Stimulated activated CD8-positive, alpha-beta memory T cell treated with anti-CD3 and anti-CD28 coated beads, Interleukin-2, amount 100 ng/mL, for 1 hour (primary cell): ENCODE measurements around the gene PRKCZ.
"Not testable (repeated sequence)": the region's sequence is repeated elsewhere in the genome, so short reads cannot be mapped to it uniquely, and the experiment has no call there.

Experiments
- DNase-seq, 2 donors: peaks; one replicate each; pipeline ENCODE4 v3.0.0-alpha.2; 2020; ENCODE audit warnings: low read depth in 2 of 2

Gene PRKCZ

DNA sequence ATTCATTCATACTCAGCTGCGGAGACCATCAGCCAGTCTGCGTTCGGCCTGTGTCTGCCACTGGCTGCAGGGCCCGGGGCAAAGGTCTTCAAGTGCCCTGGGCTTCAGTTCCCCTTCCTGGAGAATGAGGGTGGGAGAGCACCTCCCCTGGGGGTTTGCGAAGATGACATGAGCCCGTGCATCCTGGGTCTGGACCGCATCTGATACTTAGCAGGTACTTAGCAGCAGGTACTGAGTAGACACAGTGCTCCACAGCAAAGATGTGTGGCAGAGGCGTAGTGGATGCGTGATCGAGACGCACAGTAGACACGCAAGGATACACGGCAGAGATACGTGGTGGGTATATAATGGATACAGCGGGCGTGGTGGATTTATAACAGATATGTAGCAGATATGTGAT lies 51.3 kb downstream of the PRKCZ start:
- no peak for DNase-seq

DNA sequence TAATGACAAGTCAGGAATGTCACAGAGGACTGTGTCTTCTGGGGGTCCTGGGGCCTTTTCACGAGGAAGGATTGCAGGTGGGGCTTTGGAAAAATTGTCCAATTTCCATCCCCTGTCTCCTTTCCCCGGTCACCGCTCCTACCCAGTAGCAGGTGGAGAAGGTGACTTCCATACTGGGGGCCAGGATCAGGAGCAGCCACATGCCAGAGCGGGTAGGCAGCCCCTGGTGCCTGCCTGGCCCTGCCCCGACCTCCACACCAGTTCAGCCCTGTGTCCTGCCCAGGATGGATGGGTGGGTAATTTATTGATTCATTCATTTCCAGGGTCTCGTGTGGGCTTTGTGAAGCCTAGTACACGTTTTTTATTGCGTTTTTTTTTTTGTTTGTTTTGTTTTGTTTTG lies 51.7 kb downstream of the PRKCZ start:
- no peak for DNase-seq

DNA sequence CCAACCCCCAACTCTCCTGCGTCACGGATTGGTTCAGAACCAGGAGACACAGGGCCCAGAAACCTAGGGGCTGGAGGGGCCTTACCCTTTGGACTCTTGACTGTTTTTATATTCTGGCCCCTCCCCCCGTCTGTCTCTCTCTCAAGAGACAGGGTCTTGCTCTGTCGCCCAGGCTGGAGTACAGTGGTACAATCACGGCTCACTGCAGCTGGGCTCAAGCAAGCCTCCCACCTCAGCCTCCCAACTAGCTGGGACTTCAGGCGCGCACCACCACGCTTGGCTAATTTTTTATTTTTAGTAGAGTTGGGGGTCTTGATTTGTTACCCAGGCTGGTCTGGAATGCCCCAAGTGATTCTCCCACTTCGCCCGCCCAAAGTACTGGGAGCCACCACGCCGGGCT lies 52.5 kb downstream of the PRKCZ start:
- no peak for DNase-seq

DNA sequence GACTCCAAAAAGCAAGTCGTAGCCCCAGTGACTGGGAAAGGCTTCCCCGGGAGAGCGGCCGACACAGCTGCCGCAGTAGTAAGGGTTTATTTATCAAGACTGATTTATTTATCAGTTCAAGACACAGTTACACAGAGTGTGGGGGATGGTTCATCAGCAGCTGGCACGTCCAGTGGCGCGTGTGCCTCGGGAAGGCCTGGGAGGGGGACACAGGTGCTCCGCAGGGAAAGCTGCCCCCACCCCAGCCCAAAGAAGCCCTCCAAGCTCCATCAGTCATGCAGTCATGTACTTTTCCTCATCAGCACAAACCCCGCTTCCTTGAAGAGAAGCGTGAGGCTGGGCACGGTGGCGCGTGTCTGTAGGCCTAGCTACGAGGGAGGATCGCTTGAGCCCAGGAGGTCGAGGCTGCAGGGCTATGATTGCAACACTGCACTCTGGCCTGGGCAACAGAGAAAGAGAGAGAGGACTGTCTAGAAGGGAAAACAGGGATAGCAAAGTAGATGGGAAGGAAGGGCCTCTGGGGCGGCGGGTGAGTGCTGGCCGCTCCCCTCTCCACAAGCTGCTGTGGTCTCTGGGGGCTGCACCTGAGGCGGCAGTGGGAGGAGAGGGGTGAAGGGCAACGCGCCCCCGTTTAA lies 53.2 kb downstream of the PRKCZ start:
- DNase-seq: no peak

DNA sequence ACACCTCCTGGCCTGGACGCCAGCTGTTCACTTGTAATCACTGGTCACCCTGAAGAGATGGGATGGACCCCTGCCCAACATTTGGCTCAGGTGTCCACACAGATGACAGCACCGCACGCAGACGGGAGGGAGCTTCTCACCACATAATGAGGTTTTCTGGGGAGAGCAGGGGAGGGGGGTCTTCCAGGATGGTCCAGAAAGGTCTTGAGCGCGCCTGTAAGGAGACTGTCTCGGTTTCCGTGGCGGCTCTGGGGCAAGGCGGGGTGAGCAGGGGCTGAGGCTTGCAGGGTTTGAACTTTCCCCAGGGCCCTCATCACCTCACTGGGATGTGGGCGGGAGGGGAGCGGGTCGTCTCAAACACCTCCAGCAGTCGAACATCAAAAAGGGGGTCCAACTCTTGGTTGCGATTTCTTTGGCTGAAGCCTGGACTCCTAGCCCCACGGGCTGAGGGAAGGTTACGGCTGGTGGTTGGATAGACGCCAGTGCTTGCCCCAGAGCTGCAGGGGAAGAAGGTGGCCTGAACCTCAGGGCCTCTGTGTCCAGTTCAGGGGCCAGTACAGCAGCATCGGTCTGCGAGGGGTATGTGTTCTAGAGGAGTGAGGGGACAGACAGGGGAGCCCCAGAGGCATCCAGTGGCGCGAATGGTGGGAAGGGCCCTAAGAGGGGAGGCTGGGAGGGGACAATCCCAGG lies 53.8 kb downstream of the PRKCZ start:
- DNase-seq: no peak

DNA sequence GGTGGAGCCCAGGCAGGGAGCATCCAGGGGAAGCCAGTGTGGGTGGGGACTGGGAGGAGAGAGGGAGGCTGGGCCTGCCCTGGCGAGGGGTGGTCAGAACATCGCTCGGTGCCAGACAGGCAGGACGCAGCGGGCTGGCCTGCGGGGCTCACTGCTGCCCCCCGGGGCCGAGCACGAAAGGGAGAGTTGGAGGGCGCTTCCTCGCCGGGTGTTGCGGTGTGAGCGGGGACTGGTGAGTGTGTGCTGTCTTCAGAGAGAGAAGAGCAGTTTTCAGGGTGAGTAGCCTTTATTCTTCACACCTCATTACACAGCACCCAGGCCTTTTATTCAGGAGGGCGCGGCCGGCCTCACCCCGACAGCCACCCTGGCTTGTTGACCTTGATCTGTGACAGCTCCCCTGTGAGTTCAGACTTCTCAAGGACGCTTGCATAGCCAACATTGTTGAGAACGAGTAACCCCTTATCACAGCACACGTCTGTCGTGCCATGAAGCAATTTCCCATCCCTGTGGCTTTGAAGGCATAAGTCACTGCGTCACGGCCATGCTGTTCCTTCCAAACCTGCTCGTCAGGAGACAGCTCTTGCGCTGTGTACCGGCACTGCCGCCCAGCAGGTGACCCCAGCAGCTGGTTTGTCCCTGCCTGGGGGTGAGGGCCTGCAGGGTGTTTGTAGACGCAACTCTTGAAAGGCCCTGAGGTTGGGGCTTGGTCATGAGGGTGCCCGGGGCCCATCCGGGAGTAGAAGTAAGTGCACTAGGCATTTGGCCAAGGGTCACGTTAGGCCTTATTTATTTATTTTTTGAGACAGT lies 54.6 kb downstream of the PRKCZ start:
- DNase-seq: no peak

DNA sequence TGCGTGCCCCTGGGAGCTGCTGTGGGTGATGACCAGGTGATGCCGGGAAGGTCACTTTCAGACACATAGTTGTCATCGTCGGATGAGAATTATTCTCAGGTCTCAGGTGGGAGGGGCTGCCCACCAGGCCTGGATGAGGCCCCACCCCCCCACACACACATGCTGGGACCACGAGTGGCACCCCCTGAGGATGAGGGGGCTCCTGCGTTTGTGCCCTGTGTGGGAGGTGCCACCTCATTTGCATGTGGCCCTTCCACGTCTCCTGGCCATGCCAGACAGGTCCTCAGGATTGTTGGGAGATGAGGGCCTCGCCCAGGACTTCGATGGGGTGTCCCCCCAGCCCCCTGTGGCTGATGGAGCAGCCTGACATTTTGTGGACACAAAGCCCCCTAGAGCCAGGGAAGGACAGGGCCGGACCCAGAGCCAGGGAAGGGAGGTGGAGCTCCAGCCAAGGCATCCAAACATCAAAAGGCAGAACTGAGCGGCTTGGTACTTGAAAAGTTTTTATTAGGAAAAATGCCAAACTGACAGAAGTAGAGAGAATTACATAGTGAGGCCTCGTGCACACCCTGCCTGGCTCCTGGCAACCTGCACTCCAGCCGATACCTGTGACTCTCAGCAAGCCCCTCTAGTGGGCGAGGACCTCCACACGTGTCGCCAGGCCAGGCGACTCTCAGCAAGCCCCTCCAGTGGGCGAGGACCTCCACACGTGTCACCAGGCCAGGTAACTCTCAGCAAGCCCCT lies 55.7 kb downstream of the PRKCZ start:
- no peak for DNase-seq

DNA sequence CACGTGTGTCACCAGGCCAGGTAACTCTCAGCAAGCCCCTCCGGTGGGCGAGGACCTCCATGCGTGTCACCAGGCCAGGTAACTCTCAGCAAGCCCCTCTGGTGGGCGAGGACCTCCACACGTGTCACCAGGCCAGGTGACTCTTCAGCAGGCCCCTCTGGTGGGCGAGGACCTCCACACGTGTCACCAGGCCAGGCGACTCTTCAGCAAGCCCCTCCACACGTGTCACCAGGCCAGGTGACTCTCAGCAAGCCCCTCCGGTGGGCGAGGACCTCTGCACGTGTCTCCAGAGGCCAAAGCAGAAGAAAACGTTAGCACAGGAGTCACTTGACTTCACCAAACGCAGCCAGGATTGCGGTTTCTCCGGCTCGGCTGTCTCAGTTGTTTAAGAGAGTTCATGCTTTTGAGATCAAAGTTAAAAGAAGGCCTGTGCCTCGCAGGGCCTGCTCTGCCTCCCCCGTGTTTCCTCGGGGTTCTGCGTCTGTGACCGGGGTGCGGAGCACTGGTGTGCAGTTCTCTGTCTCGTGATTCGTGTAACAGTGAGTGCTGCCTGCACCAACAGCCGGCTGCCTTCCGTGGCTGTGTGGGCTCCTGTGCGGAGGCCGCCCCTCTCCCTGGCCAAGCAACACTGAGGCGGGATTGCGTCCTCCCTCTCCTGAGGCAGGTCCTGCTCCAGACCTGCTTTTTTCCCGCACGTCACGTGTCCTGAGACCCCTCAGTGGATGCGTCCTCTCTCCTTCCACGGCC lies 56.6 kb downstream of the PRKCZ start:
- DNase-seq: no peak

DNA sequence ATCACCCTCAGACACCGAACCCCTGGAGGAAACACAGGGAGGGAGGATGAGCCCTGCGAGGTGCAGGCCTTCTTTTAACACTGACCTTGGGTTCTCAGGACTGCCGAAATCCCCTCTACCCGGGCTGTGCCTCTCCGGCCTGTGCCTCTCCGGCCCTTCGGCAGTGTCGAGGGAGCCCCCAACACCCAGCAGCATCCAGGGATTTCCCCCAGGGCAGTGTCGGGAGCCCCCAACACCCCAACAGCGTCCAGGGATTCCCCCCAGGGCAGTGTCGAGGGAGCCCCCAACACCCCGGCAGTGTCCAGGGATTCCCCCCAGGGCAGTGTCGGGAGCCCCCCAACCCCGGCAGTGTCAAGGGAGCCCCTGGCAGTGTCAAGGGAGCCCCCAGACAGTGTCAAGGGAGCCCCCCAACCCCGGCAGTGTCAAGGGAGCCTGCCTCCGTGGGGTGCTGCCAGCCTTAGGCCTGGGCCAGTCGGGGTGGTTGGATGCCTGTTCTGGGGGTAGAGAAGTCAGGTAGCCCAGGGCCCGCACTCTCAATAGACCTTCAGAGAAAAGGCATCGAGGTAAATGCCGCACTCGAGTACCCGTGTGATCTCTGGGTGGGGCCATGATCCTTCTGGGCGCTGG lies 57.5 kb downstream of the PRKCZ start:
- no peak for DNase-seq

DNA sequence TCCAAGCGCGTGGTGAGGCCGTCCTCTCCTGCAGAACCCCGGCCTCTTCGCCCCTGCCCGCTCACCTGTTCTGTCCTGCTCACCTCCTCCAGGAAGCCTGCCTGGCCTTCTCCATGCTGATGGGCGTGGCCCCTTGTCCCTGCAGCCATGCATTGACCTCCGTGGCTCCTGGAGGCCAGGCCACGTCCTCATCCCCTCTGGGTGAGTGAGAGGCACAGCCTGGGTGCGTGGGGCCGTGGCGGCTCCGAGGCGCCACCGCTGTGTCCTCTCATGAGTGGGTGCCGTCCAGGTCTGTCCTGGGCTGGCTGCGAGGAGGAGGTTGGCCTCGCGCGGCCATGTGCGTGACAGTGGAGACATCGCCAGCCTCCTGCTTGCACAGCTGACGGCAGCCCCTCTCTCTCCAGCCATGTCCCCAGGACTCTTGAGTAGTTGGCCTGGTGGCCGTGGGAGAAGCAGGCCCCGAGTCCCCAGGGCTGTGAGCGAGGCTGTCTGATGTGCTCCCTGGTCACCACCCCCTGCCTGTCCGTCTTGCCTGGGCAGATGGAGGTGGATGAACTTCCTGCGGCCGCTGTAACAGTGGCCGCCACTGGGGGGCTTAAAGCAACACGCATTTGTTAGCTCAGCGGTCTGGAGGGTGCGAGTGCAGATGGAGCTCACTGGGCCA lies 58.1 kb downstream of the PRKCZ start:
- DNase-seq: no peak

DNA sequence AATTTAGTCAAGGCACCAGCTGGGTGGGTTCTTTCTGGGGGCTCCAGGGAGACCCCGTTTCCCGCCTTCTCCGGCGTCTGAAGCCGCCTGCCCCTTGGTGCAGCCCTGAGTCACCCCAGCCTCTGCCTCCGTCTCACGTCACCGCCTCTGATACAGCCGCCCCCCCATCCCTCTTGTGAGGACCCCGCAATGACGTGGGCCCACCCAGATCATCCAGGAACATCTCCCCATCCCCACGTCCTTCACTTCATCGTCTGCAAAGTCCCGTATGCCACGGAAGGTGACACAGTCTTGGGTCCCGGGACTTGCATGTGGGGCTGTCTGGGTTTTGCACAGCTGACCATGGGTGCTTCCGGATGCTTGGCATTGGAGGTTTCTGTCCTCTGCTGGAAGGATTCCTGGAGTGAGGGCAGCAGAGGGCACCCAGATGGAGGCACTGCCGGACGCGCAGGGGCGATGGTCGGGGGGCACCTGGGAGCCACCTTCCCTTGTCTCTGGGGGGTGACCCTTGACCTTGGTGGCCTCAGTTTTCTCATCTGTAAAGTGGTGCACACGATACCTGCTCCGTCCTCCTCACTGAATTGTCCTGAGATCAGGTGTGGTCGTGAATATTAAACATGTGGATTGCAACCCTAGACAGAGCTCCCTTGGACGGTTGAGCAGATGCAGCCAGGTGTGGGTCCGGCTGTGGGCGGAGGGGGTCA lies 58.8 kb downstream of the PRKCZ start:
- no peak for DNase-seq

DNA sequence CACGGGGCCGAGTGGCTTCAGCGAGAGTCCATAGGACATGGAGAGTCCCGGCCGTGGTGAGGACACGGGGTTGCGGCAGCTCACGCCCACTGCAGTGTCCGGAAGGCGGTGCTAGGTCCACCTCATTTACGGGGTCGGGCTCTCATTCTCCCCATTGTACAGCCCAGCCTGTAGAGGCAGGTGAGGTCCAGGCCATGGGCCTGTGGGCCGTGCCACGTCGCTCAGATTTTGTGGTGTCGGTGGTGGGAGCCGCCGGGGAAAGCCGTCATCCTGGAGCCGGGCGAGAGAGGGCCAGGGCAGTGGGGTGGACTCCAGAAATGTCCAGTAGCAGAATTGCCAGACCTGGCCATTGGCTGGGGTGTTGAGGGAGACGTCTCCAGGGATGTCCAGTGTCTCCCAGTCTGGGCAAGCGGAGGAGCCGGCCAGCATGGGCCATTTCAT lies 59.4 kb downstream of the PRKCZ start:
- DNase-seq: no peak

DNA sequence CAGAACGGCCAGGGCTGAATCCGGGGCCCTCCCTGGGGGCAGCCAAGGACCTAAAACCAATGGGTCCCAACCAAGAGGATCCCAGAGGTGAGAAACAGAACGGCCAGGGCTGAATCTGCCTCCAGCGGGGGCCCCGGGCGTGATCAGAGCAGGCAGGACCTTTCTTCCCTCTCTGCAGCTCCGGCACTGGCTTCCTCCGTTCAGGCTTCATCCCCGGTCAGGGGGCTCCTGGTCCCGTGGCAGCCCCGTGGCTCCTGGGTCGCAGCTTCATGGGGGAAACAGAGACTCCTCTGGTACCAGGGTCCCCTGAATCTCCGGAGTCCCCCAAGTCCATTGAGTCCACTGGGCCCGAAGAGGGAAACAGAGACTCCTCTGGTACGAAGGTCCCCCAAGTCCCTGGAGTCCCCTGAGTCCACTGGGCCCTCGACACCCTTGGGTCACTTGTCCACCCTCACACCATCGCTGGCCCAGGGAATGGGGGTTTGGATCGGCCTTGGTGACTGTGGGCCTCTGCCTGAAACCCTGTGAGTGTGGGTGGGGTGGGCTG lies 60.1 kb downstream of the PRKCZ start:
- no peak for DNase-seq

DNA sequence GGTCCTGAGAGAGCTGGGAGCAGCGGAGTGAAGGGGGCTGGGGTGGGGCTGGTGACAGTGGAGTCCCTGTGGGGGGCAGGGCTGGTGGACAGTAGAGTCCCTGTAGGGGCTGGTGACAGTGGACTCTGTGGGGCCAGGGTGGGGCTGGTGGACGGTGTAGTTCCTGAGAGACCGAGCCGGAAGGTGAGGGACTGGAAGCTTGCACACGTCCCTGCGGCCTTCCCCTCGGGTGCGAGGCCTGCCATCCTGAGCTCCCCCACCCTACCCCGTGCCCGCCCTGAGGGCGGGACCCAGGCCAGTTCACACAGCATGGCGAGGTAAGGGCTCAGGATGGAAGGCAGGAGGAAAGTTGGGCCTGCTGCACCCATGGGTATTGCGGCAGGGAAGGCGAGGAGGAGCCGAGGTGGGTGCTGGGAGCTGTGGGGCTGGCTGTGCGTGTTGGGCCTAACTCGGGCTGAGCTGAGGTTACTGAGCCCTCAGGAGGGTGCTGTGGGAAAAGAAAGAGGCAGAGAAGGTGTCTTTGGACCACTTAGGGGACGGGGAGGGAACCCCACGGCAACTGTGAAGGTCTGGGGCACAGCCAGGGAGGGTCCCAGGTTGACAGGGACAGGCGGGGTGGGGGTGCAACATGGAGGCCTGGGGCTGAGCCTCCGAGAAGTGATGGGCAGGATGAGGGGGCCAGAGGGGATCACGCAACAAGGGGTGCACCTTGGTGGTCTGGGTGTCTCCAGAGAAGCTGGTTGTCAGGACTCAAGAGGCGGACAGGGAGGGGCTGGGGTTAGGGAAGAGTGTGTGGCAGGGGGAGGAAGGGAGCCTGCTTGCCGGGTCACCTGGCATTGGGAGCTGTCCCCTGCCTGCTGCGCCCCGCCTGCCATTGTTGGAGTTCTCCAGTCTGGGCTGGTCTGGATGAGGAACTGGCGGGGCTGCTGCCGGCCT lies 60.8 kb downstream of the PRKCZ start:
- DNase-seq: no peak

DNA sequence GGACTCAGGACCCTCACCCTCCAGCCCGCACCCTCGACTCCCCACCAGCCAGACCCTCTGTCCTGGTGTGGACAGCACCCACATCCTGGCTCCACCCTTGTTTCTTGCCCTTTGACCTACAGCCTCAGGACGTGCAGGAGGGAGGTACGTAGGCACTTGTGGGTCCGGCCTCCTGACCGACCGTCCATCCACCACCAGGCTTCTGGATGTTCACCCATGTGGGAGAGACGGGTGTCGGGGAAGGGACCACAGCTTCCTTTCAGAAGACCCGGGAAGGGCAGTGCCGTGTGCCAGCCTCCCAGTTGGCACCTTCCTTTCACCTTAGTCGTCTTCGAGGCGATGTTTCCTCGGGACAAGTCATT lies 61.4 kb downstream of the PRKCZ start:
- no peak for DNase-seq

DNA sequence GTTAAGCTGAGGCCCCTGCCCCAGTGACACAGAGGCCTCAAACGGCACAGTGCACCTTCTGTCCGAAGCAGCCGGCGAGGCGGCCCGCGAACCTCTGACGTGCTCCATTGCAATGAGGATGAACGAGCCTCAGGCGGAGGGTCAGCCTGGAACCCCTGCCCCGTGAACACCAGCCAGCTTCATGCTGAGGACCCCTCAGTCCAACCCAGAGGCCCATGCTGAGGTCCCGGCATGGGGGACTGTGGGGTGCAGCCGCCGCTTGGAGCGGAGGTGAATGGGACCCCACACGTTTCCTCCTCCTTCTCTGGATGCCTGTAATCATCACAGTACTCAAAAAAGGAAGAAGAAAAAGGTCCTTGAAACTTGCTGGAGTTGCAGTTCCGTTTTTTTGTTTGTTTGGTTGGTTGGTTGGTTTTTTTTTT lies 62.1 kb downstream of the PRKCZ start:
- no peak for DNase-seq

DNA sequence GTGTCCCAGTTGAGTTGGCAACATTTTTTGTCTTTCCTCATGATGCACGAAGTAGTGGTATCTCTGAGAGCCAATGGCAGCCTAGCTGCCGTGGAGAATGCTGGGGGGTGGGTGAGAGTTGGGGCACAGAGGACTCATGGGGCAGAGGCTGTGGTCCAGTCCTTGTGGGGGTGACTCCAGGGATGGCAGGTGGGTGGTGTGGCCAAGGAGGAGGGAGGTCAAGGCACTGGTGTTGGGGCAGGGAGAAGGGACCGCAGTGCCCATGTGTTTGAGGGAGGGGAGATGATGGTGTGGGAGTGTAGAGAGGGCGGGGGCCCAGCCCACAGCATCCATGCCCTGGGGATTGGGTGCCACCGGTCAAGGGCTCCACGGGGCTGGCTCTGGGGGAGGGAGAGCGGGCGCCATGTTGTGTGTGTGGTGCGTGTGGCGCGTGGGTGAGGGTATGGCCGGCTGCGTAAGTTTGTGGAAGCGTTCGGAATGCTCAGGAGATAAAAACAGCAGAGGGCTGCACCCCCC lies 63.5 kb downstream of the PRKCZ start:
- DNase-seq: no peak

DNA sequence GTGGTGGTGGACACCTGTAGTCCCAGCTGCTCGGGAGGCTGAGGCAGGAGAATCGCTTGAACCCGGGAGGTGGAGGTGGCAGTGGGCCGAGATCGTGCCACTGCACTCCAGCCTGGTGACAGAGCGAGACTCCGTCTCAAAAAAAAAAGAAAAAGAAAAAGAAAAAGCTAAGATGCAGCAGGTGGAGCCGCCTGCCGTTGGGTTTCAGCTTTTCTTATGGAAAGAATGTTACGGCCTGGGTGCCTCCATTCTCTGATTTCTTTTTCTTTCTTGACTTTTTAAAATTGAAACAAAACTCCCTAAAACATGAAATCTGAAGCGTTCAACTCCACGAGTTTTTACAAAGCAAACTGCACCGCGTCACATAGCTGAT lies 64.4 kb downstream of the PRKCZ start:
- DNase-seq: not testable (repeated sequence)
